DMS114 treated with DMSO at 0.1 percent for 48 hours (cell line): ENCODE data around the gene RAMP1.
"Not testable (repeated sequence)": the region's sequence is repeated elsewhere in the genome, so short reads cannot be mapped to it uniquely, and the experiment has no call there.

Experiments used
- DNase-seq: peaks from one replicate; lab custom pipeline; 2025; ENCODE audit not compliant: unreplicated experiment; lab: John Stamatoyannopoulos, UW

RAMP1 gene

DNA sequence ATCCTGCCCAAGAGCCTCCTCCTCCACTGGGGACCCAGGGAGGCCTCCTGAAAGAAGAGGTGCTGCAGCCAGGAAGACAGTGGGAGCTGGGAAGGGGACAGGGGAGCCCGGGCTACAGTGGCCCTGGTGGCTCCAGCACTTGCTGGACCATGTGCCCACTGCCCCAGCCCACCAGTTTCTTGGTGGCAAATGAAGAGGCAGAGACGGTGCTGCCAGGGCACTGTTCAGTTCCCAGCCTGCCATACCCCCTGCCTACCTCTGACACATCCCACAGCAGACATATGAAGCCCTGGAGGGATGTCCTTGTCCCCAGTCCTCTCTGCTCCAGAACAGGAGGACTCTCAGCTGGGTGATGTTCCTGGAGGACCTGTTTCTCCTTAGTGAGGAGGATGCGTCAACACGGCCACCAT is 3.7 kb downstream of the RAMP1 start:
- DNase-seq = no peak

DNA sequence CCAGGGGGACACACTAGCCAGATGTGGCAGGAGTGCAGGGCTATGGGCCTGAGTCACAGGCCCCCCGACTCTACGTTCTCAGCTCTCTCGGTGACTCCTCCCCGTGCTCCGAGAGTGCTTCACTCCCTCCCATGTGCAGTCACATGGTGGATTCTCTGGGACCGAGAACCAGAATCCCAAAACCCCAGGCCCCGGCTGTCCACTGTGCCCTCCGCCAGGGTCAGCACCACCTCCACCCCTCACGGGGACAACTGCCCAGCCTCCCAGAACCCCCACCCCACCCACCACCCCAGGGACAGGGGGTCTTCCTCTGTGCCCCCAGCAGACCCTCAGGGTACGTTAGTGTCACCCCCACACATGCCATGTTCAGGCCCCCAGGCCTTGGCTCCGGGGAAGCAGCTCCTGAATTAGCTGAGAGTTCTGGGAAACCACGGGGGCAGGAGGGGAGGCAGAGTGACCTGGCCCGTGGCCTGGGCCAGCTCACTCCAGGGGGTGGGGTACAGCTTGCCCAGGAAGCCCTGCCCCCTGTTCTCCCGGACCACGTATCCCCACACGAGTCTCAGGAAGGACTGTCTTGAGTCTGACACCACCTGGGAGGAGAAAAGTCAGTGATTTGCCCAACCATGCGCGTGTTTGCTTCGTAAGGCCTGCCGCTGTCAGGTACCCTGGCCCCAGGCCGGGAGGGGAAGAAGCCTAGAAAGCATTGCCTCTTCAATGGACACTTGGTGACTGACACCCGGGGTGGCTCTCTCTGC is 4.4 kb downstream of the RAMP1 start:
- DNase-seq = no peak

DNA sequence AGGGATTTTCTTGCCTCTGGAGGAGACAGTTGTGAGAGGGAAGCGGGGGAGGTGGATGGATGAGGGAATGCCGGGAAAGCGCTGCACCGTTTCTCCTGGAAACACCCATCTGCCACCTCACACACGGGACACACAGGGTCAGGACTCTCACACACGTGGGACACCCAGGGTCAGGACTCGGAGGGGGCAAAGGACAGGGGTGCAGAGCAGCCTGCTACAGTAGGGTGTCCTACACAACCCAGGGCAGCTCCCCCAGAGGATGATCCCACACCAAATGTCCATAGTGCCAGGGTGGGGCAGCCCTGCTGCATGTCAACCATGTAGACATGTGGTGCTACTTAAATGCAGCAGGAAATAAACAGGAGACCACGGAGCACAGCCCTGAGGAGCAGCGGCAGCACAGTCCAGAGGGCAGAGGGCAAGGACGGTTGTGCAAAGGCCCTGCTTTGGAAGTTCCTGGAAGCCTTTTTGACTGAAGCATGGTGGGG is 5.1 kb downstream of the RAMP1 start:
- DNase-seq = no peak

DNA sequence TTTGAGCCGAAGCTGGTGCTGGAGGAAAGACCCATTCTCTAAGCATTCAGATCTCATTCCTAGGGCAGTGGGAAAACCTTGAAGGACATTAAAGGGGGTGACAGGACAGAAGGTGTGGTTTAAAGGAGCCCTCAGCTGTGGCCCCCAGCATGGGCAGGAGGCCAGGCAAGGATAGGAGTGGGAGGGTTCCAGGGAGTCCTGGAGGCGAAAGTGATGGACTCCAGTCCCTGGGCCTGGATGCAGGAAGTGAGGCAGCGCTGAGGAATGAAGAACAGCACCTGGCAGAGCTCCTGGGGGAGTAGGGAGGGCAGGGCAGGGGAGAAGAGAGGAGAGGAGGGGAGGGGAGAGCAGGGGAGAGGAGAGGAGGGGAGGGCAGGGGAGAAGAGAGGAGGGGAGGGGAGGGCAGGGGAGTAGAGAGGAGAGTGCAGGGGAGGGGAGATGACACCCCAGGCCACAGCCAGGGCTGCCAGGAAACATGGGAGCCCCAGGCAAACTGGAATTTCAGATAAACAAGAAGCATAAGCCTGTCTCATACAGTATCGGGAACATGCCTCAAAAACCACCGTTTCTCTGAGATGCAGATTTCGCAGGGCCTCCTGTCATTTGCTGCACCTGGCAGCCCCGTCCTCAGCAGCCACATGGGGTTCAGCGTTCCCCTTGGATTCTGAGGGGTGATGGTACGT is 5.7 kb downstream of the RAMP1 start:
- no peak for DNase-seq

DNA sequence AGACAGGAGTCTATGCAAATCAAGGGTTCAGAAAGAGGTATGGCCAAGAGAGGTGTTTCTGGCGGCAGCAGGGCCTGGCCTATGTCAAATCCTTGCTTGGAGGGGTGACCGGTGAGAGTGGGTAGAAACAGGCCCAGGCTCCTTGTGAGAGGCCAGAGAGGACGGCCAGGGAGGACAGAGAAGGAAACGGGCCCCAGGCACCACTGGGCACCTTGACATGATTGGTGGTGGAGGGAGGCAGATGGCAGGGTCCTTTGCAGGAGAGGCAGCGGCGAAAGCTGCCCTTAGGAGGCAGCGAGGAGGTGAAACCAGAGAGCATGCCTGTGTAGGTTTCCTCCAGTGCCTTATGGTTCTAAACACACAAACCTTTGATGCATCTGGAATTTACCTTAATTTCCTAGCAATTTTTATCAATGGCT is 6.2 kb downstream of the RAMP1 start:
- no peak for DNase-seq

DNA sequence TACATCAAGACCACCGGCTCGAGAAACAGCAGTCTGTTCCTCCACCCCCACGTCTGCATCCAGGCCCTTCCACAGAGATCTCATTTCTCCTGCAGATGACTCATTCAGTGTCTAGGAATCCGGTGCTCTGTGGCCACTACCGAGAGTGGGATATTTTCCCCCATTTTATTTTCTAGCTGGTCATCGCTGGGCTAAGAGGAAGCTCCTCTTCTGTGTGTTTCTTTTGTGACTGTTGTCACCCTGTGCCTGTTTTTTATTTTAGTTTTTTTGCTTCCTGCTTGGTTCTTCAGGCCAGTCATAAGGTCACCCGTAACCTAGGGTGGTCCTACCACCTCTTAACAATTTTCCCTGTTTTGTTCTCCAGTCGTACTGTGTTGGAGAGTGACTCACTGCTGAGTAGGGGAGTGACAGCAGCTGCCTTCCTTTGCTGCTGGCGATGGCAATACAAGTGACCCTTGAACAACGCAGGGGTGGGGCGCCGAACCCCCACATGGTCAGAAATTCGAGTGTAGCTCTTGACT is 6.7 kb downstream of the RAMP1 start:
- DNase-seq = no peak

DNA sequence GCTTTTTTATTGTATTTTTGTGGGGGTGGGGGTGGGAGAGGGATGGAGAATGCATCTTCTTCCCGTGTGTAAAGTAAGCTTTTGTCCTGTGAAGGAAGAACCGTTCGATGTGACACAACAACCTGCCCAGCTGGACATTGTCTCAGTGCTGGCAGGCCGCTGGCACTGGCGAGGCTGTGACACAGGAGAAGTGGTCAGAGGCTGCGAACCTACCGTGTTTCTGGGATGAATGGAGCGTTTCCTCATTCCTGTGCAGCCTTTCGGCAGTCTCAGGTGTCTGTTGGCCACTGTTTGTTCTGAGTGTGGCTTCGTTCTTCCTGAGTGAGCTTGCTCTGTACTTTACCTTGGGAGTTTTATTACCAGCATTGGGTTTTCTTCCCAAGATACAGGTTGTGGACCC is 8.0 kb downstream of the RAMP1 start:
- no peak for DNase-seq

DNA sequence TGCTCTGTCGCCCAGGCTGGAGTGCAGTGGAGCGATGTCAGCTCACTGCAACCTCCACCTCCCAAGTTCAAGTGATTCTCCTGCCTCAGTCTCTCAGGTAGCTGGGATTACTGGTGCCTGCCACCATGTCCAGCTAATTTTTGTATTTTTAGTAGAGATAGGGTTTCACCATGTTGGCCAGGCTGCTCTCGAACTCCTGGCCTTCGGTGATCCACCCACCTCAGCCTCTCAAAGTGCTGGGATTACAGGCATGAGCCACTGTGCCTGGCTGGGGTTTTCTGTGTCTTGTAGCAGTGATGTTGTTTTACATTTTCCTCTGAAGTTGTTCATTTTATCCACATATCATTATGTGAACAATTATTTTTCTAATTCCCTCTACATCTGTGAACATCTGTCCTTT is 8.7 kb downstream of the RAMP1 start:
- not testable (repeated sequence) for DNase-seq

DNA sequence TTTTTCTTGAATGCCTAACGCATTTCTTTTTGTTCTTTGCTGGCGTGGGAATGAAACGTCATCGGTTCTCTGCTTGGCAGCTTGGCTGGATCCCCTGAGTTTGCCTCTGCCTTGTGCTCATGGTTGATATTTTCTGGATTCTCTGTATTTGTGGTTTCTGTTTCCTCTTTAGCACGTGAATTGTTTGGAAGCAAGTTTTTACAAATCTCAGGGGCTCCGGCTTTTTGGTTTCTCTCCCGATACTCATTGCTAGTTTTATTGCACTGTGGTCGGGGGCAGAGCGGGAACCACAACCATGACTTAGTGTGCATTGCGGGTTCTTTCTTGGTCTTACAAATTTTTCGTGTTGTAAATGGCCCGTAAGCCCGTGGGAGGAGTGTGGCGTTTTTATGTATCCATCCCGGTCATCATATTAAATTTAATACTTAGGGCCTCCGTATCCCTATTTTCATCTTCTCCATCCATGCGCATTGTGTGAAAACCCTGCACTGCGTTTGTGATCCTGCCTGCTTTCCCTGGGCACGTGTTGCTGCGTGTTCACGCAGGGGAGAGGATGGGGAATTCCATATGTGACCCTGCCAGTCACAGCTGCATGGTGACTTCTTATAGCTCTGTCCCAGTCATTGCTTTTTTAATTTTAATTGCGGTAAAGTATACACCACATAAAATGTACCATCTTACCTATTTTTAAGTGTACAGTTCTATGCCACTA is 9.4 kb downstream of the RAMP1 start:
- DNase-seq = no peak

DNA sequence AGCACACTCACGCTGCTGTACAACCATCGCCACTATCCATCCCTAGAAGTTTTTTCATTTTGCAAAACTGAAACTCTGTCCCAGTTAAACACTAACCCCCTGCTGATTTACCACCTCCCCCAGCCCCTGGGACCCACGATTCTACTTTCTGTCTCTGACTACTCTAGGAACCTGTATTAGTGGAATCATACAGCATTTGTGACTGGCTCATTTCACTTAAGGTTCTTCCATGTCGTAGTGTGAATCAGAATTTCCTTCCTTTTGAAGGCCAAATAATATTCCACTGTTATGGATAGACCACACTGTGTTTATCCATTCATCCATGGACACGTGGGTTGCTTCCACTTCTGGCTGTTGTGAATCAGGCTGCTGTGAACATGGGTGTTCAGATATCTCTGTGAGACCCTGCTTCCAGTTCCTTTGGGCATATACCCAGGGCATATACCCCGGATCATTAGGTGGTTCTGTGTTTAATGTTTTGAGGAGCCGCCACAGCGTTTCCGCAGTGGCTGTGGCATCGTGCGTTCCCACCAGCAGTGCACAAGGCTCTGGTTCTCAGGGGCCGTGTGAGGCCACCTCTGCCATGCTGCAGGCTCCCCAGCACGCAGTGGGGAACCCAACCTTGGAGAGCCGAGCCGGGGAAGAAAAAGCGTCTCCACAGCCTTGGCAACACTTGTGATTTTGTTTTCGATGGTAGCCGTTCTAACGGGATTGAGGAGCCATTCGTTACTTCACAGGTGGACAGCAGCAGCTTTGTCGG is 10.1 kb downstream of the RAMP1 start:
- DNase-seq = no peak

DNA sequence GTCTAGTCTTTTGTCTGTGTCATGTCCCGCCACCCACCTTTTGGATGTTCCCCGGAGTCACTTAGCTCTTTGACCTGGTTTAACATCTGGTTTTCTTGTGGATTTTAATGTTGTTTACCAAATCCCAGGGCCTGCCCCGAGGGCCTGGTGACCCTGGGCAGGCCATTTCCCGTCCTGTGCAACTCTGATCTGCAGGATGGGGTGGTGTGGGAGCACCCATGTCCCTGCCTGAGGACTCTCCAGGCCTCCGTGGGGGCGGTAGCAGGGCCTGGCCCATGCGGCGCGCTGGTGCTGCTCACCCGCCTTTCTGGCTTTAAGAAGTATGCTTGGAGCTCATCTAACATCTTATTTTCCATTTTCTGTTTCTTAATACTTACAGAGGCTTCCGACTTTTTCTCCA is 10.7 kb downstream of the RAMP1 start:
- no peak for DNase-seq

DNA sequence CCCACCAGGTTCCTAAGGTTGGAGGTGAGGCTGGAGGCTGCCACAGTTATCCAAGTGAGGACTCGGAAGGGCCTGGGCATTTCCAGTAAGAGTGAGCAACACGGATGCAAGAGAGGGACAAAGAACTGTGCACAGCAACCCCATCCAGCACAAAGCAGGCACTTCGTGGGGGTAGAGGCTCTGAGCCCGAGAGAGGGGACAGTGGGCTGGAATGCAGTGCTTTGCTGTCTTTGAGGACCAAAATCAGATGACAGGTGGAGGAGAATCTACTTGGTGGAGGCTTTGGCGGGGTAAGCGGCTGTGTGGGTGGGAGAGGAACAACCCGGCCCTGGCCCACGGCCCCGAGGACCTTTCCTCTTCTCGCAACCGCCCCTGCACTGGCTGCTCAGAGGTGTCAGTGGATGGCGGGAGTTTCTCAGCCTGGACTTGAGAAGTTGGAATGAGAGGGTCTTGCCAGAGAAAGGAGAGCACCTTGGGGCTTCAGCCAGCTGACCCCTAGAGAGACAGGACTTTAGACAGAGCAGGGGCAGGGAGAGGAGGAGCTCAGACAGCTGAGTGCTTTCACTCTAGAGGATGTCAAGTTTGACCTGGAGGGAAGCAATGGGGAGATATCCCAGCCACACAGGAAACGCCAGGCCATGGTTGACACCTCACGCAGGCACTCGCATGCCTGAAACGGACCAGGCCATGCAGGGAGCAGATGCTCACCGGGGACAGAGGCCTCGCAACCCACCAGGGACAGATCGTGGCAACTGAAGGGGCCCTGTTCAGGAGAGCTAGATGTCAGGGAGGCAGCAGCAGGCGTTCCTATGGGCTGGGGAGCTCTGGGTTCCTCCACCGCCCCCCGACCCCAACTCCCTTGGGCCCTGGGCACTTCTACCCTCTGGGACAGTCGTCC is 11.6 kb downstream of the RAMP1 start:
- DNase-seq = no peak

DNA sequence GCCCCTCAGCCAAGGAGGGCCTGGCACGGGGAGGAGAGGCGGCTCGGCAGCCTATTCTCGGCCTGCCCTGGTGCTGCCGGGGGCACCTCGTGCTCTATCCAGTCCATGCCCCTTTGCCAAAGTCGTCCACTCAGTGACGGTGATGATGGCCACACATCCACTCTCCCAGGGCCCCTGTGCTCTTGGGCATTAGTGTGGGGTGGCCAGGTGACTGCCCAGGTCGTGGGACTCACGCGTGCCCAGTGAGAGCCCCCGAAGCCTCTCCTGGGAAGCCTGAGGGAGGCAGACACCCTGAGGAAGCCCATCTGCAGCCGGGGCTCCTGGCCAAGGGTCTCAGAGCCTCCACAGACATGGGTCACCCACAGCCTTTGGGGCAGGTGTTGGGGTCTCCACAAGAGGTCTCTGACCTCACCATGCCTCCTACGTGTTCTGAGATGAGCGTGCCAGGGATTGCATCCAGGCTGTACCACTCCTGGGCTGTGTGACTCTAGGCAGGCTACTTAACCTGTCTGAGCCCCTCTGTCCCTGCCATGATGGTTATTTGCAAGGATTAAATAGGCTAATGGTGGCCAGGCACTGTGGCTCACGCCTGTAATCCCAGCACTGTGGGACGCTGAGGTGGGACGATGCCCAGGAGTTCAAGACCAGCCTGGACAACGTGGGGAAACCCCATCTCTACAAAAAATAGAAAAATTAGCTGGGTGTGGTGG is 12.9 kb downstream of the RAMP1 start:
- DNase-seq = no peak

DNA sequence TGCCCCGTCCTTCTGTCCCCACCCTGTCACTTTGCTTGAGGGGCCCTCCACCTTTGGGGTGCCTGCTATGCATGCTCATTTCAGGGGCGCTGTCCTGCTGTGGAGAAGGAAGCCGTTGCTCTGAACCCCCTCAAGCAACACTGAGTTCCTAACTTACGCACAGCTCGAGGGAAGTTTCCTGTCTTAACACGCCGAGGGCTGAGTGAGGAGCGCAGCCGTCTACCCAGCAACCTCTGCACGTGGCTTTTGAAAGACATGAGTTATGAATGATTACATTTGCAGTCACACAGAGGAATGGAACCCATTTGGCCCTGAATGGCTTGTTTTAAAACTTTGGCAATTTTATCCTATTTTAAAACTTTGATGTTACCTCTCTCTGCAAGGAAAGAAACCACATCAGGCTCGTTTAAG is 14.0 kb downstream of the RAMP1 start:
- DNase-seq = no peak

DNA sequence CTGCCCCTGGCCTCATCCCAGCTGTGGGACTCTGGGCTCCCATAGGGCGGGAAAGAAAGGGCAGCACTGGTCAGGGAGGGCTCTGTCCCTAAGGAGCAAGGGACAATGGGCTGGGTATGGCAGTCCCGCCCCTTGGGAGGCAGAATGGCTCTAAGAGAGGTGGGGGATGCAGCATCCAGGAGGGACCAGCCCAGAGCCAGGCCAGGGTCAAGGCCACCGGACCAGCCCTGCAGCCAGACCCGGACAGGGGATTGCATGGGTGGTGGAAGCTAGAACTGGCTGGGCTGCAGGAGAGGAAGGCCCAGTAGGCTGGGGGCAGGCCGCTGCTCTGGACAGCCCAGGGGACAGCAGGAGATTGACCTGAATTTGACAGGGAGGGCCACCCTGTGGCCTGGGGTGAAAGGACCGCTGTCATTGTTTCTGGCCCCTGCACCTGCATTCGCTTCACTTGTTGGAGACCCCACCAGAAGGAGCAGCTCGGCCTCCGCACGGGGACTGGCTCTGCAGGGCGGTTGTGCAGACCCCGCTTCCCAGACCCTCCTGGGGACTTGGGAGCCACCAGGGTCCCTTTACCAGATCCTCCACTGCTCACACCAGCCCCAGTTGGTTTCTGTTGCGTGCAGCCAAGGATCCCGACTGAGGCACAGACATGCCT is 14.6 kb downstream of the RAMP1 start:
- DNase-seq = no peak

DNA sequence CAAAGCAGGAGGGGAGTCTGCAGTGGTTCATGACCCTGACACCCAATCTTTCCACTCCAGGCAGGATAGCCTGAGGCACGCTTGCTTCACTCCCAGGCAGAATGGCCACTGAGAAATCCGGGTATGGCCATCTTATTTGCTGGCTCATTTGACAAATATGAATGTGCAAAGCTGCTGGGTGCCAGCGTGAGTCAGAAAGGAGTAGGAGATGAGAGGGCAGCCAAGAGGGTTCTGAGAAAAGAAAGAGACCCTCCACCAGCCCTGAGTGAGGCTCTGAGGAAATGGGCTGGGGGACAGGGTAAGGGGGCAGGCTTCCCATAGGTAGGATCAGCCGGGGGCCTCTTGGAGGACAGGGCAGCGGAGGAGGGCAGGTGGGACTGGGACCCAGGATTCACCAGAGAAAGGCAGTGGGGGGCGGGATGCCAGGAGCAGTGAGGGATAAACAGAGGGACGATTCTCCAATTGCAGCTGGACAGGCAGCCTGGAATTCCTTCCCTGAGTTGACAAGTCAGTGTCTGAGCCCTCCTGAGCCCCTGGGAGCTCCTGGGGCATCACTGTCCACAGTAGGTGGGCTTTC is 15.2 kb downstream of the RAMP1 start:
- DNase-seq = no peak

DNA sequence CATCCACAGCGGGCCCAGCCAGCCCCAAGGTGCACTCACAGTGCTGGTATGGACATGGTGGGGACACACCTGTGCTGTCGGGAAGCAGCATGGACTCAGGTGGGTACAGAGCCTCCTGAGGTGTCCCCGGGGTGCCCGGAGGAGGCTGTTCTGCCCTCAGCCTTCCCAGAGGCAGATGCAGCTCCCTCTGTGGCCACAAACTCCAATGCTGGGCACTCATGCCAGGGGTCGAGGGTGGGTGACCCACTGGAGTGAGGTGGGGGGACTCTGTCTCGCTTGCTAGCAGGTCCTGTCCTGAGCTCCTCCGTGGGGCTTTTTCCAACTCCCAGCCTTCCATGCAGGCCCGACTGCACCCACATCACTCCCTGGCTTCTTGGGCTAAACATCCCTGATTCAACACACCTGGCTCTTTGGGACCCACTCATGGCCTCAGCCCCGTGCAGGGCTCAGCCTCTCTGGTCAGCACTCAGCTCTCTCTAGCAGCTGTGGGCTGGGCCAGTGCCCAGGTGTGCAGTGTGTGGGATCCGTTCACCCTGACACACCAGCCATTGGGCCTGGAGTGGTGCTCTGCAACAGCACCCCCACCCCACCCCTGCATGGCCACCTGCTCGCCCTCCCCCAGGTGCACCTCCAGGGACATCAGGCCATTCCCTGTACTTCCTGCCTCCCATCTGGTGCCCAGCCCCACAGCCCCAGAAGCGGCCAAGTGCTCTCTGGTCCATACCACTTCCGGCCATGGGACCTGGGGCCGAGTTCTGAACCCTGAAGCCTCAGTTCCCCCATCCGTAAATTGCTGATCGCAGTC is 16.0 kb downstream of the RAMP1 start:
- DNase-seq = no peak

DNA sequence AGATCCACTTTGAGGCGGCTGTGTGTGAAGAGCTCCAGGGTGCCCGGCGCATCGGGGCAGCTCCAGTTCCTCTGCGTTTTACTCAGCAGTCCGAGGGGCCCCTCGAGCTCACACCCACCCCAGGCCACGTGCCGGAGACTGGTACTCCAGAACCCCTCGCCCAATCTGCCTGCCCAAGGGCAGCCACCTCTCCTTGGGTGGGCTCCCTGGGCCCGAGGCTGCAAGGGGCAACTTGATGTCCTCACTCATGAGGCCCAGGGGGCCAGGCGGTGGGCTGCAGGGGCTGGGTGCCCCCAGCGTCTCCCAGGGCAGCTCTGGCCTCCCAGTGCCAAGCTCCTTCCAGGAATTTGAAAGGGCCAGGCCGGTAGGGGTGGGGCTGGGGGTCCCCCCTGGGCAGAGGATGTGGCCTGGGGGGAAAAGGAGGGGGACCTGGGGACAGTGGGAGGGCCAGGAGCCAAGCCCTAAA is 16.7 kb downstream of the RAMP1 start:
- no peak for DNase-seq
